OCI-LY3 (cell line): ENCODE results near the gene PTTG1IP.

Source experiments
- H2AFZ ChIP-seq: fragments of 200-600, 300-600 bp; shearing (Covaris generic); 2 replicates; pipeline ENCODE4 v1.6.0; 2014; ENCODE audit warnings: antibody characterized with exemption, low read depth, low read length
- H3K27ac ChIP-seq: fragments of 200-600, 300-600 bp; sonication (generic); 2 replicates; pipeline ENCODE4 v1.5.1; 2014; ENCODE audit warnings: mild to moderate bottlenecking, low read length, moderate library complexity, mixed read lengths
- H3K27me3 ChIP-seq: fragments of 200-600, 300-600 bp; sonication (generic); 2 replicates; pipeline ENCODE4 v1.6.1; 2014; ENCODE audit warnings: low read depth, low read length, mixed read lengths
- H3K36me3 ChIP-seq: fragments of 200-600, 300-600 bp; sonication (generic); replicated peaks from 2 replicates; pipeline ENCODE3; 2014; ENCODE audit warnings: low read depth, low read length, mixed read lengths
- H3K4me1 ChIP-seq: fragments of 300-600, 200-600 bp; sonication (generic); 2 replicates; pipeline ENCODE4 v1.6.1; 2014; ENCODE audit warnings: low read length, mixed read lengths
- H3K4me2 ChIP-seq: fragments of 200-600, 300-600 bp; sonication (generic); 2 replicates; pipeline ENCODE4 v1.6.1; 2014; ENCODE audit warnings: low read length, mixed read lengths
- H3K4me3 ChIP-seq: fragments of 300-600, 200-600 bp; sonication (generic); 2 replicates; pipeline ENCODE4 v1.5.1; 2014; ENCODE audit warnings: antibody characterized with exemption, mild to moderate bottlenecking, low read length, moderate library complexity
- H3K79me2 ChIP-seq: fragments of 300-600, 200-600 bp; shearing (Covaris generic); 2 replicates; pipeline ENCODE4 v1.6.1; 2014; ENCODE audit warnings: mild to moderate bottlenecking, low read length, mixed read lengths
- H3K9ac ChIP-seq: fragments of 300-600, 200-600 bp; shearing (Covaris generic); 2 replicates; pipeline ENCODE4 v1.6.0; 2014; ENCODE audit warnings: mild to moderate bottlenecking, low read length, moderate library complexity
- H3K9me3 ChIP-seq: fragments of 200-600, 300-600 bp; shearing (Covaris generic); 2 replicates; pipeline ENCODE4 v1.6.1; 2014; ENCODE audit warnings: low read length, mixed read lengths; ENCODE audit not compliant: insufficient read depth
- H4K20me1 ChIP-seq: fragments of 200-600, 300-600 bp; sonication (generic); 2 replicates; pipeline ENCODE4 v1.6.1; 2016; ENCODE audit warnings: low read length, mixed read lengths; ENCODE audit not compliant: insufficient read depth
- EZH2phosphoT487 ChIP-seq: fragments of 200-600 bp; shearing (Covaris generic); IDR thresholded peaks from 2 replicates; pipeline ENCODE4 v1.6.1; 2018; ENCODE audit warnings: antibody characterized with exemption, mixed run types, low read depth
- TF ChIP-seq, protein P1 (sequence below): fragments of 200-600, 300-600 bp; sonication (generic); IDR thresholded peaks from 2 replicates; pipeline ENCODE4 v1.5.1; 2014; ENCODE audit warnings: antibody characterized with exemption, low read length, low read depth

The PTTG1IP gene

DNA sequence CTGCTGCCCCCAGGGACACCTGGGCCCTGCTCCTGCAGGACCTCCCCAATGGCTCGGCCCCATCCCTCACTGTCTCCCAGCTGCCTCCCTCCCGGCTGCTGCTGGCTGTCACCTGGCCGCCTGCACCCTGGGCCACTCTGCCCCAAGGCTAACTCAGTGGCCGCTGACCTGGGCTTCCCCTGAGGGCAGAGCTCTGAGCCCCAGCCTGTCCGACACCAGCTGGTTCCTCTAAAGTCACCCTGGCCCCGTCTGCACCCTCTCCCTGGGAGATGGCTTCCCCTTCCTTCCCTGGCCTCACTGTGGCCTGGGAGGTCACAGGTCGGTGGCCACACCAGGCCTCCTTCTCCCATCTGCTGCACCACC, 32.2 kb upstream of the PTTG1IP start:
- no peak overlapping the region for H3K4me3 ChIP-seq
- no peaks in the 10 kb centered on the region for H3K9me3 ChIP-seq
- TF ChIP-seq EZH2phosphoT487: no peak
- TF ChIP-seq, protein P1, sequence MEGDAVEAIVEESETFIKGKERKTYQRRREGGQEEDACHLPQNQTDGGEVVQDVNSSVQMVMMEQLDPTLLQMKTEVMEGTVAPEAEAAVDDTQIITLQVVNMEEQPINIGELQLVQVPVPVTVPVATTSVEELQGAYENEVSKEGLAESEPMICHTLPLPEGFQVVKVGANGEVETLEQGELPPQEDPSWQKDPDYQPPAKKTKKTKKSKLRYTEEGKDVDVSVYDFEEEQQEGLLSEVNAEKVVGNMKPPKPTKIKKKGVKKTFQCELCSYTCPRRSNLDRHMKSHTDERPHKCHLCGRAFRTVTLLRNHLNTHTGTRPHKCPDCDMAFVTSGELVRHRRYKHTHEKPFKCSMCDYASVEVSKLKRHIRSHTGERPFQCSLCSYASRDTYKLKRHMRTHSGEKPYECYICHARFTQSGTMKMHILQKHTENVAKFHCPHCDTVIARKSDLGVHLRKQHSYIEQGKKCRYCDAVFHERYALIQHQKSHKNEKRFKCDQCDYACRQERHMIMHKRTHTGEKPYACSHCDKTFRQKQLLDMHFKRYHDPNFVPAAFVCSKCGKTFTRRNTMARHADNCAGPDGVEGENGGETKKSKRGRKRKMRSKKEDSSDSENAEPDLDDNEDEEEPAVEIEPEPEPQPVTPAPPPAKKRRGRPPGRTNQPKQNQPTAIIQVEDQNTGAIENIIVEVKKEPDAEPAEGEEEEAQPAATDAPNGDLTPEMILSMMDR: no peak
- H3K9ac ChIP-seq: no peak overlapping the region
- no peak overlapping the region for H3K27ac ChIP-seq
- H3K4me1 ChIP-seq: no peaks in the 10 kb centered on the region
- no peaks in the 10 kb centered on the region for H3K27me3 ChIP-seq
- peaks cover 11% of the 10 kb centered on the region for H3K36me3 ChIP-seq
- no peaks in the 10 kb centered on the region for H3K79me2 ChIP-seq
- H4K20me1 ChIP-seq: no peaks in the 10 kb centered on the region
- no peak overlapping the region for H2AFZ ChIP-seq
- H3K4me2 ChIP-seq: no peak overlapping the region

DNA sequence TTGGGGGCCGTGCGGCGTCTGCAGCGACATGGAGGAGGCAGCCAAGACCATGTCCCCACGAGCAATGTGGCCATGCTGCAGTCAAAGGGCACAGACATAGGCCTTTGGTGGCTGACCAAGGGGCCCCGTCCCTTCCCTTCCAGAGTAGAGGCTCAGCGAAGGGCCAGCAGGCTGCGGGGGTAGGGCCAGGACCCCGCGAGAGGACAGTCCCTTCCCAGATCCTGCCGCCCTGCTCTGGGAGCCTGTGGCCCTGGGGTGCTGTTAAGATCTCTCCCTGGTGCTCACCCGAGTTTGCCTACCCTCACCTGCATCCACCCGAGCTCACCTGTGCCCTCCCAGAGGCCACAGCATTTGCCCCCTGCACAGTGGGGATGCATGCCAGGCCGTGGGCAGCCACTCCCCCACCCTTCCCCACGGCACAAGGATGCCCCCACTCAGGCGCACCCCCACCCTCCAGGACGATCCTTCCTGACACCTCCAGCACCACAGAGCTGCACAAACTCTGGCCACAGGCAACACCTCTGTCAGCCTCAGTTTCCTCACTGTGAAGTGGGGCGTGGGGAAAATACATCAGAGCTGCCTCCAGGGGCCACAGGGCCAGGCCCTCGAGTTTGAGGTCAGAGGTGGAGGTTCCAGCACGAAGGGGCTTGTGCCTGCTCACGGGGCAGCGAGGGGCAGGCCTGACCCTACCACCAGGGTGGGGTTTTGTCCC, 31.7 kb upstream of the PTTG1IP start:
- no peak for TF ChIP-seq EZH2phosphoT487
- TF ChIP-seq, protein P1: no peak
- Histone ChIP-seq H3K79me2 (no peaks in the 10 kb centered on the region), H3K27ac (no peak overlapping the region), H3K4me3 (no peak overlapping the region), H3K27me3 (no peaks in the 10 kb centered on the region), H4K20me1 (no peaks in the 10 kb centered on the region), H3K4me1 (no peaks in the 10 kb centered on the region), H3K9ac (no peak overlapping the region), H3K4me2 (no peak overlapping the region), H2AFZ (no peak overlapping the region), H3K9me3 (no peaks in the 10 kb centered on the region), H3K36me3 (peaks cover 11% of the 10 kb centered on the region)

DNA sequence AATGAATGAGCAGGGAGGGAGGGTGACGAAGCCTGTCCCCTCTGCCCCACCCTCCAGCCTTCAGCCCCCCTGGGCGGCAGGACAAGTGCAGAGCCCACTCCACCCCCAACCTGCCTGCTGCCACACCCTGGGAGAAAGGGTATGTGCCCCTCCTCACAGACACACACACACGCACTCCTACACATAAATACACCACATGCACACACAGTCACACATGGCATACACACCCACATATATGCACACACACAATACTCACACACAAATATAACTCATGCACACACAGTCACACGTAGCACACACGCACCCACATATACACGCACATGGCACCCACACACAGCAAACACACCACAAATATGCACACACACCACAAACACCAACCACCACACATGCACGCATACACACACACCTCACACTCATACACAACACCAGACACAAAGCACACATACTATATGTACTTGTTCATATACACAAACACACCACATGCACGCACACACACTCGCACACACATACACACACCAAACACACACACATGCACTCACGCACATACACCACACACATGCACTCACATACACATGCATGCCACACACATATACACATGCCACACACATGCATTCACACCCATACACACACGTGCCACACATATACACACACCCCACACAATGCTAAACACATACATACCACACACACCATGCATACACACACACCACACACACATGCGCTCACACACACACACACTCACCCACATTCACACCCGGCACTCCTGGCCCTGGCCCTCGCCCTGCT, 30.8 kb upstream of the PTTG1IP start:
- Histone ChIP-seq H3K36me3 (peaks cover 11% of the 10 kb centered on the region), H3K79me2 (no peaks in the 10 kb centered on the region), H3K27ac (no peak overlapping the region), H4K20me1 (no peaks in the 10 kb centered on the region), H3K9ac (no peak overlapping the region), H3K27me3 (no peaks in the 10 kb centered on the region), H3K4me3 (no peak overlapping the region), H3K4me2 (no peak overlapping the region), H3K9me3 (no peaks in the 10 kb centered on the region), H2AFZ (no peak overlapping the region), H3K4me1 (no peaks in the 10 kb centered on the region)
- no peak for TF ChIP-seq EZH2phosphoT487
- TF ChIP-seq, protein P1: no peak

DNA sequence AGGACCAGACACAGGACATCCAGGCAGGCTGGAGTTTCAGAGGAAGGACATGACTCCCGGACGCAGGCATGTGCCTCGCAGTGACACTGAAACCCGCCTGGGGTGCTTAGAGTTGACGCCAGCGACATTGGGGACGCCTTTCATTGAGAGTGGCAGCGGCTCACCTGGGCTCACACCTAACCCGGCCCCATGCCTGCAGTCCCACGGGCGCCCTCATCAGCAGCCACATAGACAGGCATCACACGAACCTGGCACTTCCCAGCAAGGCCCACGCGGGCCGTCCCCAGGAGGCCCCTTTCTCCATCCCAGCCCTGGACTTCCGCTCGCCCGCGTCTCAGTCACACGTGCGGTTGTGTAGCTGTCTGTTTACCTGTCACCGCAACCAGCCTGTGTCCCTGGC, 30.2 kb upstream of the PTTG1IP start:
- no peaks in the 10 kb centered on the region for H3K79me2 ChIP-seq
- H3K4me2 ChIP-seq: no peak overlapping the region
- H3K9me3 ChIP-seq: no peaks in the 10 kb centered on the region
- H3K4me3 ChIP-seq: no peak overlapping the region
- no peak for TF ChIP-seq EZH2phosphoT487
- TF ChIP-seq, protein P1: no peak
- no peak overlapping the region for H3K9ac ChIP-seq
- H3K27ac ChIP-seq: no peak overlapping the region
- H3K36me3 ChIP-seq: peaks cover 11% of the 10 kb centered on the region
- H3K27me3 ChIP-seq: no peaks in the 10 kb centered on the region
- H2AFZ ChIP-seq: no peak overlapping the region
- no peaks in the 10 kb centered on the region for H3K4me1 ChIP-seq
- H4K20me1 ChIP-seq: no peaks in the 10 kb centered on the region
